NCI-H82 treated with DMSO at 0.1 percent for 48 hours (cell line): Measurements from ENCODE around the gene RUSF1.
A peak's percentile ranks its signal among the peaks of the same experiment; 100 is the strongest.

ENCODE experiments used
- DNase-seq: peaks from one replicate; lab custom pipeline; 2025; ENCODE audit not compliant: unreplicated experiment; lab: John Stamatoyannopoulos, UW

The RUSF1 gene

DNA sequence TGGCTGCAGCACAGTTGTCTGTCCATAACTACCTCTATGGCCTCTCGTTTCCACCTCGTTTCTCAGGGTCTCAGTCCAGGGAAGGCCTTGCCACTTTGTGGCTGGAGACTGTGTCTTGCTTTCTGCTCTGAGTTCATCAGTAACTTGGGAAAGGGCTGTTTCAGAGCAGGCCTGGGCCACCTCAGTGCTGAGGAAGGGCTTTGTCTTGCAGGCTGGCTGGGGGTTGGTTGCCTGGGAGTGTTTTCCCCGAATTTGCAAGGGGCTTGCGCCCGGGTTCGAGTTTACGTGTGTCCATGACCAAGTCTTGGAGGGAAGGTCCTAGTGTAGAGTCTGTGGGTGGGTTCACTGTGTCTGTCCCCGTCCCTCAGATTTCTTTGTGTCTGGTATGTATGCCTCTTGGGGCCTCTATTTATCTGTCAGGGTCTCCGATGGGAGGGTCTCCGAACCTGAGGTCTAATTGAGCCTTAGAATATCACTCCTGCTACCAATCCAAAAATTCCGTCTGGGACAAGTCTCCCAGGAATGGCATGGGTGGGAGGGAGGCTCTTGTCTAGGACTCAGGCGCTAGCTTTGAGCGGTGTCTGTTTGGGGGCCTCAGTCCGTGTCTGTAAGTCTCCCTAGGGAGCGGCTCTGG lies 36.8 kb downstream of the RUSF1 start:
- DNase-seq: no peak

DNA sequence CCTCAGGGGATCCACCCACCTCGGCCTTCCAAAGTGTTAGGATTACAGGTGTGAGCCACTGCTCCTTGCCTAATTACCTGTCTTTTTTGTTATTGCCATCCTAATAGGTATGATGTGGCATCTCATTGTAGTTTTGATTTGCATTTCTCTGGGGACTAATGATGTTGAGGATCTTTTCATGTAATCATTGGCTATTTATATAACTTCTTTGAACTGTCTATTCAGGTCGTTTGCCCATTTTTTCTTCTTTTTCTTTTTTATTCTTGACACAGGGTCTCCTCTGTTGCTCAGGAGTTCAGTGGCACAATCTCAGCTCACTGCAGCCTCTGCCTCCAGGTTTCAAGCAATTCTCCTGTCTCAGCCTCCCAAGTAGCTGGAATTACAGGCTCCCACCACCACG lies 37.6 kb downstream of the RUSF1 start:
- no peak for DNase-seq

DNA sequence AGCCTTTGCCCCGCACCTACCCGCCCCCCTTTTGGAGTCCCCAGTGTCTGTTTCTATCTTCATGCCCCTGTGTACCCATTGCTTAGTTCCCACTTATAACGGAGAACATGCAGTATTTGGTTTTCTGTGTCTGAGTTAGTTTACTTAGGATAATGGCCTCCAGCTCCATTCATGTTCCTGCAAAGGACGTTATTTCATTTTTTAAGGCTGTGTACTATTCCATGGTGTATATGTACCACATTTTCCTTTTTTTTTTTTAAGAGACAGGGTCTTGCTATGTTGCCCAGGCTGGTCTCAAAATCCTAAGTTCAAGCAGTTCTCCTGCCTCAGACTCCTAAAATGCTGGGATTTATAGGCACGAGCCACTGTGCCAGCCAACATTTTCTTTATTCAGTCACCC lies 40.3 kb downstream of the RUSF1 start:
- no peak for DNase-seq

DNA sequence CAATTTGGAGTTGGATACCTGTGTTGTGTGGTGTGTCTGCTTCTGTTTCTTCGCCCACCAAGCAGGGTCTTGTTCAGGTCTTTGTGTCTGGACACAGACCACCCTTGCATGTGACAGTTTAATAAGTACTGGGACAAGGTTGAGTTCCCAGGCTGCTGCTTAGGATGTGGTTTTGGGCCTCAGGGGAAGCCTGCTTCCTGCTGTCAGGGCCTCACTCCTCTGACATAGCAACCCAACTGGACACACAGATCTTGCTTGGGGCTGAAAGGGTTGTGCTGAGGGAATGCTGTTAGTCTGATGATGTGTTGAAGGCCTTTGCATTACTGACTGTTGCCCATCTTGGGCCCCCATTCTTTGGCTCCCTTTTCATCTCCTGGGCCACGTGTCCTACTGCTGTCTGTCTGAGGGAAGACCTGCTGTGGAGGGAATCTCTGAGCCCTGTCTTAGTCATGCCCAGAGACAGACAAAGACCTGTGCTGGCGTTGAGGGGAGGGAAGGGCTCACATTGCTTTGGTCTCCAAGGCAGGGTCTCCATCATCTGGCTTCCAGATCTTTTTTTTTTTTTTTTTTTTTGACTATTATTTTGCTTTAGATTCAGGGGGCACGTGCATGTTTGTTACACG lies 40.9 kb downstream of the RUSF1 start:
- no peak for DNase-seq

DNA sequence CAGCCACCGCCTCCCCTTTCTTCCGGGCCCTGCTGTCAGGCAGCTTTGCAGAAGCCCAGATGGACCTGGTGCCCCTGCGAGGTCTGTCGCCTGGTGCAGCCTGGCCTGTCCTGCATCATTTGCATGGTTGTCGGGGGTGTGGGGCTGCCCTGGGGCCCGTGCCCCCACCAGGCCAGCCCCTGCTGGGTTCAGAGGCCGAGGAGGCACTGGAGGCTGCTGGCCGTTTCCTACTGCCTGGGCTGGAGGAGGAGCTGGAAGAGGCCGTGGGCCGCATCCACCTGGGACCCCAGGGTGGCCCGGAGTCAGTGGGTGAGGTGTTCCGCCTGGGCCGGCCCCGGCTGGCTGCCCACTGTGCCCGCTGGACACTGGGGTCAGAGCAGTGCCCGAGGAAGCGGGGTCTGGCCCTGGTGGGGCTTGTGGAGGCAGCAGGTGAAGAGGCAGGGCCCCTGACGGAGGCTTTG lies 41.8 kb downstream of the RUSF1 start:
- DNase-seq: no peak

DNA sequence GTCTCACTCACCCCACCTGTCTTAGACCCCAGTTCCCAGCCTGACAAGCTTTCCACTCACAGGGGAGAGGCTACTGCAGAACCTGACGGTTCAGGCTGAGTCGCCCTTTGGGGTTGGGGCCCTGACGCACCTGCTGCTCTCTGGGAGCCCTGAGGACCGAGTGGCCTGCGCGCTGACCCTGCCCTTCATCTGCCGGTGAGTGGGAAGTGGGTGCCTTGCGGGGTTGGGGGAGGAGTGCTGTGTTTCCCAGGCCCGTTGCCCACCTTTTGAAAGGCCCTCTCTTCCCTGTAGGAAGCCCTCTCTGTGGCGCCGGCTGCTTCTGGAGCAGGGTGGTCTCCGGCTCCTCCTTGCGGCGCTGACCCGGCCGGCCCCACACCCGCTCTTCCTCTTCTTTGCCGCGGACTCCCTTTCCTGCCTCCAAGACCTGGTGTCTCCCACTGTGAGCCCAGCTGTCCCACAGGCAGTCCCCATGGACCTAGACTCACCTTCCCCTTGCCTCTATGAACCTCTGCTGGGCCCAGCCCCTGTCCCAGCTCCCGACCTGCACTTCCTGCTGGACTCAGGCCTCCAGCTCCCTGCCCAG lies 42.3 kb downstream of the RUSF1 start:
- DNase-seq: no peak

DNA sequence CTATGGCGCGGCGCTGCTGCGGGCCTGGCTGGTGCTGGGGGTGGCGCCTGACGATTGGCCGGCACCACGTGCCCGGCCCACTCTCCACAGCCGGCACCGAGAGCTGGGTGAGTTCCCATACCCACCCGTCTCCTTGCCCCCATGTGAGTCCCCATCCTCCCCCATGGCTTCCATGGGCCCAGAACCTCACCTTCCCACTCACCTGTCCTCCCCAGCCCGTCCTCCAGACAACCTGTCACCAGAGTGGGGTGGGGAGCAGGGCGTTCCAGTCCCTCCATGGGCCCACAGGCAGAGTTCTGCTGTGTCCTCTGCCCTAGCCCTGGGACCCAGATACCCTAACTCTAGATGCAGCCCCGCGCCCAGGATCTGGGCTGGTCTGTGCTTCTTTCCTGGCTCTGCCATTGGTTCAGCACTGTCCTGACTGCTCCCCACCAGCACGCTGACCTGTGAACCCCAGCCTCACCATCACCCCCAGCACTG lies 43.4 kb downstream of the RUSF1 start:
- no peak for DNase-seq

DNA sequence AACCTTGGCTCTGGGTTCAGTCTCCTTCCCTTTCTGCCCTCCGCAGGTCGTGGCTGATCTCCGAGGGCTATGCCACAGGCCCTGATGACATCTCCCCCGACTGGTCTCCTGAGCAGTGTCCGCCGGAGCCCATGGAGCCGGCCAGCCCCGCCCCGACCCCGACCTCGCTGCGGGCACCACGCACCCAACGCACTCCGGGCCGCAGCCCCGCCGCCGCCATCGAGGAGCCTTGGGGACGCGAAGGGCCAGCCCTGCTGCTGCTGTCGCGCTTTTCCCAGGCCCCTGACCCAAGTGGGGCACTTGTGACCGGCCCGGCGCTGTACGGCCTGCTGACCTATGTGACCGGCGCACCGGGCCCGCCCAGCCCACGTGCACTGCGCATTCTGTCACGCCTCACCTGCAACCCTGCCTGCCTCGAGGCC lies 43.8 kb downstream of the RUSF1 start:
- no peak for DNase-seq

DNA sequence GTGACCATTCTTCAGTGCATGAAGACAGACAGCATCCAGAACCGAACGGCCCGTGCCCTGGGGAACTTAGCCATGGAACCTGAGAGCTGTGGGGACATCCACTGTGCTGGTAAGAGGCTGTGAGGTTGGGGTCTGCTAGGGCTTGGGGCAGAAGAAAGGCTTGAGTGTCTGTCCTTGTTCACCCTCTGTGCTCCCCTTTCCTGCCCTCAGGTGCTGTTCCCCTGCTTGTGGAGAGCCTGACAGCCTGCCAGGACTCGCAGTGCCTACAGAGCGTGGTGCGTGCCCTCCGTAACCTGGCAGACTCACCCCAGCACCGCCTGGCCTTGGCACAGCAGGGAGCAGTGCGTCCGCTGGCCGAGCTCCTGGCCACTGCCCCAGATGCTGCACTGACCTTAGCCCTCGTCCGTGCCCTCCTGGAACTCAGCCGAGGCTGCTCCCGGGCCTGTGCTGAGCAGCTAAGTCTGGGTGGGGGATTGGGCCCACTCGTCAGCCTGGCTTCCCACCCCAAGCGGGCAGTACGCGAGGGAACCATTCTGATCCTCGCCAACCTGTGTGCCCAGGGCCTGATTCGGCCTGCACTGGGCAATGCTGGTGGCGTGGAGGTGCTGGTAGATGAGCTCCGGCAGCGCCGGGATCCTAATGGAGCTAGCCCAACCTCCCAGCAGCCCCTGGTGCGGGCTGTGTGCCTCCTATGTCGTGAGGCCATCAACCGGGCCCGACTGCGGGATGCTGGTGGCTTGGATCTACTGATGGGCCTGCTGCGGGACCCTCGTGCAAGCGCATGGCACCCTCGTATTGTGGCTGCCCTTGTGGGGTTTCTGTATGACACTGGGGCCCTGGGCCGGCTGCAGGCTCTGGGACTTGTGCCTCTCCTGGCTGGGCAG lies 46.0 kb downstream of the RUSF1 start:
- DNase-seq: no peak

DNA sequence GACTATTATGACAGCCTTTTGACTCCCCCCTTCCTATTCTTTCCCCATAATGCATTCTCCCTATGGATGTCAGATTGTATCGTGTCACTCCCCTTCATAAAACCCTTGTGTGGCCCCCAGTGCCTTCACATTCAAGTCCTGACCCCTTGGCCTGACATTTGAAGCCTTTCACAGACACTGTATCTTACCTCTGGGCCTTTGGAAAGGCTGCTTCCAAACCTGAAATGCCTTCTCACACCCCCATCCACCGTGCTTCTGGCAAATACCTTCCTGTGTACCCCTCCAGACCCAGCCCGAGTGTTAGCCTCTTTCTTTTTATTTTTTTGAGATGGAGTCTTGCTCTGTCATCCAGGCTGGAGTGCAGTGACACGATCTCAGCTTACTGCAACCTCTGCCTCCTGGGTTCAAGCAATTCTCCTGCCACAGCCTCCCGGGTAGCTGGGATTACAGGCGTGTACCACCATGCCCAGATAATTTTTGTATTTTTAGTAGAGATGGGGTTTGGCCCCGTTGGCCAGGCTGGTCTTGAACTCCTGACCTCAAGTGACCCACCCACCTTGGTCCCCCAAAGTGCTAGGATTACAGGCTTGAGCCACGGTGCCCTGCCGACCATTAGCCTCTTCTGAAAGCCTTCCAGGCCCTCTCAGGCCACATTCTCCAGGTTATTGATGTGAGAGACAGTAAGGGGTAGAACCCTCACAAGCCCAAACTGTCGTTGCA lies 46.8 kb downstream of the RUSF1 start:
- no peak for DNase-seq

DNA sequence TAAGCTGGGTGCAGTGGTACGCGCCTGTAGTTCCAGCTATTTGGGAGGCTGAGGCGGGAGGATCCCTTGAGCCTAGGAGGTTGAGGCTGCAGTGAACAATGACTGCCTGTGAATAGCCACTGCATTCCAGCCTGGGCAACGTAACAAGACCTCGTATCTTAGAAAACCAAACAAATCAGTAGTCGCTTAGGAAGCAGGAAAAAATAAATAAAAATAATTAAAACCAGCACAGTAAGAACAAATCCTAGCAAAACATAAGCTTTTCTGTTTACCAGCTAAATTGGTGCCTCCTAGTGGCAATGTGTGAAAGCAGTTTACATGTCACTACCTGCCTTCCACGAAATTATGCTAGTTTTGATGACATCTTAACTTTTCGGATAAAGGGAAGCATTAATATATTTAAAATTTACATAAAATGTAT lies 47.6 kb downstream of the RUSF1 start:
- peak; percentile 5 for DNase-seq

DNA sequence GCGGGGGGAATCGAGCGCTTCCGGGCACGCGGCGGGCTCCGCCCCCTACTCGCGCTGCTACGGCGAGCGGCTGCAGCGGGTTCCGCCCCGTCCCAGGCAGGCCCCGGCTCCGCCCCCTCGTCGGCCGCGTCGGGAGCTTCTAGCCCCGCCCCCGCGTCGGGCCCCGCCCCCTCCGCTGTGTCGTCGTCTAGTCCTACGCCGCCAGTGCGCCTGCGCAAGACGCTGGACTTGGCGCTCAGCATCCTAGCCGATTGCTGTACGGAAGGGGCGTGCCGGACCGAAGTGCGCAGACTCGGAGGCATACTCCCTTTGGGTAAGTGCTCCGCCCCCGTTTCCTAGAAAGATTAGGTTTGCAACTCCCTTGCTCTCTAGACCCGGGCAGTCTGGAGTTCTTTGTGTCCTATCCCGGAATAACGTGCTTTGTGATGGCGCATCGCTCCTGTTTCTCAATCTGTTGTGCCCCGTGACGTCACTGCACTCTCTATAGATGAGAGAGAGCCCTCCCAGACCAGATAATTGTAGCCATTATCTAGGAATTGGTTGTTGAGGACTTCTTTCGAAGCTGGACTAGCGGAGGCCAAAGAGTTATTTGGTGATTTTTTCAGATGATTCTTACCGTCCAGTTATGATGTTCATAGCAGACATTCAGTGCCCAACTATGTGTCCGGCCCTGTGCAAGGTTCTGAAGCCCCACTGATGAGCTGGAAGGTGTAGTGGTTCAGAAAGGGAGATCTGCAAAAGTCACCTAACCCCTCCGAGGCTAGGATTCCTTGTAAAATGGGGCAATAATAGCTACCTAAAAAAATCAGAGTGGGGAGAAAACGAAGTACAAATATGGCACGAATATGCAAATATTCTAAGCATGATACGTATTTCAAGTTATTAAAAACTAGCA lies 48.3 kb downstream of the RUSF1 start:
- DNase-seq: peak; percentile 96

DNA sequence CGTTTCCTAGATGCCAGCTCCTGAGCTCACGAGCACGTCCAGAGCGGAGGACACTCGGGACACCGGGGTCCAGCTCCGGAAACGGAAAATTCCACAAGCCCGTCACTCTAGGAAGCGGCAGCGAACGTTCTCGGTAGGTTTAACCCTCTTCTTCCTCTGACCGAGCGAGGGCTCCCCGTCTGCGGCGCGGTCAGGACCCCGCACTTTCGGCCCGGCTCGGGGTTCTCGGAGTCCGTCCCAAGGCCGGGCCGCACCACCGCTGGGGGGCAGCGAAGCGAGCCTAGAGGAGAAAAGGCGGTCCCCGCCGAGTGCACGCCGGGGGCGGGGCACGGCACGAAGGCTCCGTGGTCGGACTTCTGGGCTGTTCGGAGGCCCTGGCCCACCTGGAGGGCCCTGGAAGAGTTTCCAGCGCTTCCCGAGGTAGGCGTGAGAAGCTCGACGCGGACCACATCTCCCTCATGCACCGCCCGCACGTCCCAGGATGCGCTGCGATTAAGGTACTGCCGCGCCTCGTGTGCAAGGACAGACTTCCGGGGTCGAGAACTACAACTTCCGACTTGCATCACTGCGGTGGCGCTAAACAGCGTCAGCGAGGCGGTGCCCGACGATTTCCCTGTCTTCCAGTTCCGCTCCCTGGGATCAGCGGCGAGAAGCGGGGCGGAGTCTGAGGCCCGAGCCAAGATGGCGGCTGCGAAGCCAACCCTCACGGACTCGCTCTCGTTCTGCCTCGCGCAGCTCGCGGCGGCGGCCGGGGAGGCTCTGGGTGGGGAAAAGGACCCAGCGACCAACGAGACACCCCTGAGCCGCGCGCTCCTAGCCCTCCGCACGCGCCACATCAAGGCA lies 49.1 kb downstream of the RUSF1 start, which contains the start of gene ARMC5:
Gene ARMC5, plus strand, starts transcription at position 658 of the 843 bp plus-strand sequence. Its CDS starts 24 bp downstream, at position 682.
- peak; percentile 88 for DNase-seq

DNA sequence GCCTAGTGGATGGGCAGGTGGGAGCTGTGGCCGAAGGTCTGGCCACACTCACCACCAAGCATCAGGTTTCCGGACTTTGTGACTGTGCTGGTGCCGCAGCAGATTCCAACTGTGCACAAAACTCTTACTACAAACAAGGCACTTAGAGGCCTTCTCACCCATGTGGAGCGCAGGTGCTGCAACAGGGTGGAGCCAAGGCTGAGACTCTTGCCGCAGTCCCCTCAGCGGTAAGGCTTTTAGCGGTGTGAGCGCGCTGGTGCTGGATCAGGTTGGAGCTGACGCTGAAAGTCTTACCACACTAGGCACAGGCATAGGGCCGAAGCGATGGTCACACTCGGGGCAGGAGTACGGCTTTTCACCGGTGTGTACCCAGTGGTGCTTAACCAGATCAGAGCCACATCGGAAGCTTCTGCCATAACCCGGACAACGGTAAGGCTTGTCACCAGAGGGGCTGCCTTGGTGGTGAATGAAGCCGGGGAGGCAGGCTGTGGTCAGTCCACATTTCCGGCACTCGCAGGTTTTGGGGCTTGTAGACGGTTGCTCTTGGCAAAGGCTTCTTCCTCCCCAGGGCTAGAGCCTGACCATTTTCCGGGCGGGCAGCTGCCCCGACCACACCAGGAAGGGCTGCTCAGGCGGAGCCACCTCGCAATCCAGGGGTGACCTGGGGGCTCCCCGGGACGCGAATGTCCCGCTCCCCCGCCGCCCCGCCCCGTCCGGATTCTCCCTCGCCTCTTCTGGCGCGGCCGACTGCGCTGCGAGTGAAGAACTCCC lies 49.9 kb downstream of the RUSF1 start:
- no peak for DNase-seq

DNA sequence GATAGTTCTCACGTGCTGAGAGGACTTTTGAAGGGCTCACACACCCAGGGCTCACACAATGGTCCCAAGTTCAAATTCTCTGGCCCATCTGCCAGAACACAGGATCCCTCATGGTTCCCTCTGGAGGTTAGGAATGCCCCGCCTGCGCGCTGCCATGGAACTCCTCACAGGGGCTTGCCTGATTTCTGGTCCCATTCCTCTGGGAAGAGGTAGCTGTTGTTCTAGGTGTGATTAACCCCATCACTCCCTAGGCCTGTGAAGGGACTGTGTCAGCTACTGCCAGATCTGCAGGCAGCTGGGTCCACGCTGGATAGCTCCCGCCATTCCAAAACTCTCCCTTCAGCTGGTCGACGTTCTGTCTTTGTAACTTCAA lies 51.2 kb downstream of the RUSF1 start:
- DNase-seq: no peak

DNA sequence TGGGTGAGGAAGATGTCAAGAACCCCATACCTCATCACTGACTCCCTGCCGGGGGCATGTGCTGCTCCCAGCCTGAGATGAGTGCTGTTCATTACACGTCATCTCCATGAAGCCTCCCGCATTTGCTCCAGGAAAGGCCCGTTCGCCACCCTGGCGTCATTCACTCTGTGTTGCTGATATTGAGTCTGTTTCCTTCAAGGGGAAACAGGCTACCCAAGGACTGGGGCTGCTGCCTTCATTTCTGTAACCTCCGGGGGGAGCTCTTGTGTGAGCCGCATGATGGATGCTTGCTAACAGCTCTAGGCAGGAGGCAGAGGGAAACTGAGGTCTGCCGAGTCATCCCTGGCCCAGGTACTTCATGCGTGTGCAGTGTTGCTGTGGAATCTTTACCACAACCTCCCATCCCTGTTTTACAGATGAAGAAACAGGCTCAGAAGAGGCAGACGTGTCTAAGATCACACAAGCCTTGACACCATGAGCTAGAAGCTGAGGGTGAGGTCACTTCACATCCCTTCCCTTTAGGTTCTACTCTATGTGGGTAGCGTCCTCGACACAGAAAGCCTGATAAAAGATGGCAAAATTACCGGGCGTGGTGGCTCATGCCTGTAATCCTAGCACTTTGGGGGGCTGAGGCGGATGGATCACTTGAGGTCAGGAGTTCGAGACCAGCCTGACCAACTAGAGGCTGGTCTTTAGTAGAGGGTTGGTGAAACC lies 52.4 kb downstream of the RUSF1 start:
- DNase-seq: no peak
